DOHH2 (cell line): ENCODE measurements around the gene SLC16A3.
"Not testable (repeated sequence)": the region's sequence is repeated elsewhere in the genome, so short reads cannot be mapped to it uniquely, and the experiment has no call there.

Source experiments
- H3F3A ChIP-seq: fragments of 200-600 bp; sonication (generic), shearing (Covaris generic); 2 replicates; pipeline ENCODE4 v1.6.0; 2016; ENCODE audit warnings: antibody characterized with exemption, mild to moderate bottlenecking; ENCODE audit not compliant: control insufficient read depth, insufficient read depth
- H3K27ac ChIP-seq: fragments of 200-600 bp; sonication (generic); 2 replicates; pipeline ENCODE4 v1.5.1; 2014; ENCODE audit warnings: low read depth, mild to moderate bottlenecking, low read length, moderate library complexity
- H3K27me3 ChIP-seq: fragments of 200-600 bp; sonication (generic); 2 replicates; pipeline ENCODE4 v1.6.1; 2014; ENCODE audit warnings: mild to moderate bottlenecking, low read length, mixed read lengths; ENCODE audit not compliant: control insufficient read depth
- H3K36me3 ChIP-seq: fragments of 200-600 bp; sonication (generic); 2 replicates; pipeline ENCODE4 v1.6.1; 2014; ENCODE audit warnings: mild to moderate bottlenecking, low read length, moderate library complexity, mixed read lengths; ENCODE audit not compliant: control insufficient read depth
- H3K4me1 ChIP-seq: fragments of 200-600 bp; sonication (generic); 2 replicates; pipeline ENCODE4 v1.6.1; 2014; ENCODE audit warnings: mild to moderate bottlenecking, low read length, mixed read lengths; ENCODE audit not compliant: control insufficient read depth
- H3K4me2 ChIP-seq: fragments of 200-600 bp; sonication (generic); 2 replicates; pipeline ENCODE4 v1.6.0; 2014; ENCODE audit warnings: mild to moderate bottlenecking, low read length, moderate library complexity
- H3K4me3 ChIP-seq: fragments of 200-600 bp; sonication (generic); 2 replicates; pipeline ENCODE4 v1.5.1; 2014; ENCODE audit warnings: mild to moderate bottlenecking, low read length, mixed read lengths
- H3K79me2 ChIP-seq: fragments of 200-600 bp; sonication (generic); 2 replicates; pipeline ENCODE4 v1.6.1; 2014; ENCODE audit warnings: mild to moderate bottlenecking, low read length, mixed read lengths; ENCODE audit not compliant: control insufficient read depth
- H3K9me2 ChIP-seq: fragments of 200-600 bp; sonication (generic); replicated peaks from 2 replicates; pipeline ENCODE4 v1.6.1; 2014; ENCODE audit warnings: mild to moderate bottlenecking, low read length, mixed read lengths; ENCODE audit not compliant: control insufficient read depth
- H3K9me3 ChIP-seq: fragments of 200-600 bp; sonication (generic); 2 replicates; pipeline ENCODE4 v1.6.1; 2014; ENCODE audit warnings: antibody characterized with exemption, low read length, mixed read lengths; ENCODE audit not compliant: control insufficient read depth, insufficient read depth
- H4K20me1 ChIP-seq: fragments of 200-600 bp; sonication (generic); 2 replicates; pipeline ENCODE4 v1.6.0; 2014; ENCODE audit warnings: low read depth, mild to moderate bottlenecking, antibody characterized with exemption, low read length, moderate library complexity; ENCODE audit not compliant: control insufficient read depth, insufficient read depth
- CTCF ChIP-seq: fragments of 200-600 bp; sonication (generic); IDR thresholded peaks from one replicate; pipeline ENCODE4 v1.5.1; 2014; ENCODE audit warnings: antibody characterized with exemption, mild to moderate bottlenecking, low read depth, low read length; ENCODE audit not compliant: poor library complexity, severe bottlenecking
- EZH2phosphoT487 ChIP-seq: fragments of 200-600 bp; sonication (generic); IDR thresholded peaks from 2 replicates; pipeline ENCODE4 v1.6.1; 2017; ENCODE audit warnings: borderline replicate concordance, mild to moderate bottlenecking, antibody characterized with exemption, low read length, moderate library complexity, mixed read lengths

The SLC16A3 gene

DNA sequence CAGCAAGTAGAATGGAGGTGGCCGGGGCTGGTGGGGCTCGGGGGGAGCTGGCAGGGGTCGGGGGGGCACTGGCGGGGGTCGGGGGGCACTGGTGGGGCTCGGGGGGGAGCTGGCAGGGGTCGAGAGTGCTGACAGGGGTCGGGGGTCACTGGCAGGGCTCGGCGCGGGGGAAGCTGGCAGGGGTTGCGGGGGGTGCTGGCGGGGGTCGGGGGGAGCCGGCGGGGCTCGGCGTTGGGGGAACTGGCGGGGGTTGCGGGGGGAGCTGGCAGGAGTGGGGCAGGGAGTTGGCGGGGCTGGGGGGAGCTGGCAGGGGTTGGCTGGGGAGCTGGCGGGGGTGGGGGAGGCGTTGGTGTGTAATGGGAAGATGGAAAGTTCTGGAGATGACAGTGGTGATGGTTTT, 41.3 kb upstream of the SLC16A3 start:
- no peaks in the 10 kb centered on the region for H3K9me2 ChIP-seq
- H3K9me3 ChIP-seq: no peaks in the 10 kb centered on the region
- TF ChIP-seq EZH2phosphoT487 (no peak), CTCF (no peak)
- no peak overlapping the region for H3K27ac ChIP-seq
- no peak overlapping the region for H3K4me2 ChIP-seq
- no peaks in the 10 kb centered on the region for H3K27me3 ChIP-seq
- no peak overlapping the region for H3K4me3 ChIP-seq
- H4K20me1 ChIP-seq: no peaks in the 10 kb centered on the region
- no peaks in the 10 kb centered on the region; the same call in 1 of the 2 replicates for H3F3A ChIP-seq
- peaks cover 3% of the 10 kb centered on the region for H3K36me3 ChIP-seq
- H3K79me2 ChIP-seq: no peaks in the 10 kb centered on the region
- no peaks in the 10 kb centered on the region for H3K4me1 ChIP-seq

GRCh38 chr17:82188001-82188961, 40.6 kb upstream of the SLC16A3 start:
- H4K20me1 ChIP-seq: no peaks in the 10 kb centered on the region
- no peak overlapping the region for H3K27ac ChIP-seq
- no peaks in the 10 kb centered on the region for H3K79me2 ChIP-seq
- peaks cover 3% of the 10 kb centered on the region for H3K4me1 ChIP-seq
- H3F3A ChIP-seq: no peaks in the 10 kb centered on the region; the same call in 1 of the 2 replicates
- TF ChIP-seq CTCF: no peak
- no peak for TF ChIP-seq EZH2phosphoT487
- H3K4me2 ChIP-seq: no peak overlapping the region
- H3K4me3 ChIP-seq: no peak overlapping the region
- H3K27me3 ChIP-seq: no peaks in the 10 kb centered on the region
- no peaks in the 10 kb centered on the region for H3K9me3 ChIP-seq
- H3K36me3 ChIP-seq: peaks cover 11% of the 10 kb centered on the region
- H3K9me2 ChIP-seq: no peaks in the 10 kb centered on the region

DNA sequence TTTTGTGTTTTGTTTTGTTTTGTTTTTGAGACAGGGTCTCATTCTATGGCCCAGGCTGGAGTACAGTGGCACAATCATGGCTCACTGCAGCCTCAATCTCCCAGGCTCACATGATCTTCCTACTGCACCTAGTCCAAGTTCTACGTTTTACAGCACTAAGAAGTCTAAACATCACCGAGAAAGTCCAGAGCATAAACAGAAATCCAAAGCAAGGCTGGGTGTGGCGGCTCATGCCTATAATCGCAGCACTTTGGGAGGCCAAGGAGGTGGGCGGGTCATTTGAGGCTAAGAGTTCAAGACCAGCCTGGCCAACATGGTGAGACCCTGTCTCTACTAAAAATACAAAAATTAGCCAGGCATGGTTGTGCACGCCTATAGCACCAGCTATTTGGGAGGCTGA, 35.8 kb upstream of the SLC16A3 start:
- not testable (repeated sequence) for H3K27ac ChIP-seq, H4K20me1 ChIP-seq

DNA sequence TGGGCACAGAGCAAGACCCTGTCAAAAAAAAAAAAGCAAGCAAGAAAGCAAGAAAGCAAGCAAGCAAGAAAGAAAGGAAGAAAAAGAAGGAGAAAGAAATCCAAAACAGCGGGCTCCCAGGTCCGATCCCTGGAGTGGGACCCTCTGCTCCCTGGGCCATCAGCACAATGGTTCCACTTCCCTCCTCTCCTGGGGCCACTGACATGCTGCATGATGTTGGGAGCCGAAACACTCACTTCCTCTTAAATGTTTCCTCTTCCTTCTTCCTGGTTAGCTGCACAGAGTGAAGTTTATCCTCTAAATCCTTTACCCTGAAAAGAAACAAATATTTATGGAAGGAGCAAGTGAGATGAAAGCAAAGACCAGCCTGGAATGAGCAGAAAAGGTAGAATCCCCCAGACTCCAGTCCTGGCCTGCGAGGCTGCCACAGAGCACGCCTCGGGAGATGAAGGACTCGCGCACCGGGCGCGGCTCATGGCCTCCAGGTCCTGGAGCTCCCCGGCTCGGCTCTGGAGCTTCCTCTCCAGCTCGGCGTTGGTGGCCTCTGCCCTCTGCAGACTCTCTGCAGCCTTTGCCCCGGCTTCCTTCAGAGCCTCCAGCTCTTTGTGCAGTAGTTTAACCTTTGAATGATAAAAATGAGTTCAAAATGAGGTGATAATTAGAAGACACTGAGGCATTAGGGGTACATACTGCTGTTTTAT, 35.2 kb upstream of the SLC16A3 start:
- peaks cover 20% of the 10 kb centered on the region for H3K36me3 ChIP-seq
- H3K4me1 ChIP-seq: peaks cover 11% of the 10 kb centered on the region
- no peaks in the 10 kb centered on the region for H3K9me2 ChIP-seq
- no peaks in the 10 kb centered on the region for H3K27me3 ChIP-seq
- peak overlapping the region; percentile 56 for H3K4me2 ChIP-seq
- H3K9me3 ChIP-seq: no peaks in the 10 kb centered on the region
- TF ChIP-seq CTCF: no peak
- TF ChIP-seq EZH2phosphoT487: no peak
- H4K20me1 ChIP-seq: no peaks in the 10 kb centered on the region
- no peaks in the 10 kb centered on the region for H3F3A ChIP-seq
- no peak overlapping the region for H3K27ac ChIP-seq
- H3K4me3 ChIP-seq: peak overlapping the region; percentile 27
- H3K79me2 ChIP-seq: no peaks in the 10 kb centered on the region

More for the DNA sequence above, 35.8 kb upstream of the SLC16A3 start:
- H3K9me3 ChIP-seq, H3F3A ChIP-seq, H3K79me2 ChIP-seq, H3K9me2 ChIP-seq, H3K27me3 ChIP-seq, H3K4me3 ChIP-seq: not testable (repeated sequence)
- Histone ChIP-seq H3K36me3 (peaks cover 20% of the 10 kb centered on the region), H3K4me2 (peak overlapping the region; percentile 56), H3K4me1 (peaks cover 11% of the 10 kb centered on the region)
